OCI-LY1 (cell line): Measurements from ENCODE around the gene NECTIN4.

Source experiments
- H2AFZ ChIP-seq: fragments of 200-600 bp; sonication (generic), shearing (Covaris generic); 2 replicates; pipeline ENCODE4 v1.6.0; 2014; ENCODE audit warnings: antibody characterized with exemption, mild to moderate bottlenecking, low read length
- H3F3A ChIP-seq: fragments of 200-600 bp; sonication (generic), shearing (Covaris generic); 2 replicates; pipeline ENCODE4 v1.6.0; 2014; ENCODE audit warnings: mild to moderate bottlenecking, antibody characterized with exemption, low read length, moderate library complexity; ENCODE audit not compliant: insufficient read depth
- H3K27ac ChIP-seq: fragments of 200-600 bp; sonication (generic); 2 replicates; pipeline ENCODE4 v1.5.1; 2014; ENCODE audit warnings: low read length, mixed run types, mild to moderate bottlenecking, low read depth; ENCODE audit not compliant: poor library complexity, severe bottlenecking
- H3K27me3 ChIP-seq: fragments of 200-600 bp; sonication (generic); 2 replicates; pipeline ENCODE4 v1.6.0; 2014; ENCODE audit warnings: antibody characterized with exemption, mild to moderate bottlenecking, low read length, moderate library complexity; ENCODE audit not compliant: insufficient read depth
- H3K36me3 ChIP-seq: fragments of 200-600 bp; sonication (generic); 2 replicates; pipeline ENCODE4 v1.6.1; 2014; ENCODE audit warnings: mild to moderate bottlenecking, antibody characterized with exemption, low read length, moderate library complexity, mixed read lengths; ENCODE audit not compliant: insufficient read depth
- H3K4me1 ChIP-seq: fragments of 200-600 bp; sonication (generic); 2 replicates; pipeline ENCODE4 v1.5.1; 2014; ENCODE audit warnings: mild to moderate bottlenecking, low read length, moderate library complexity; ENCODE audit not compliant: insufficient read depth, severe bottlenecking
- H3K4me2 ChIP-seq: fragments of 200-600 bp; sonication (generic), shearing (Covaris generic); 2 replicates; pipeline ENCODE4 v1.6.1; 2014; ENCODE audit warnings: low read length
- H3K4me3 ChIP-seq: fragments of 200-600 bp; sonication (generic); 2 replicates; pipeline ENCODE4 v1.5.1; 2014; ENCODE audit warnings: low read length, low read depth, mild to moderate bottlenecking, mixed read lengths; ENCODE audit not compliant: poor library complexity, severe bottlenecking
- H3K79me2 ChIP-seq: fragments of 200-600 bp; shearing (Covaris generic); 2 replicates; pipeline ENCODE4 v1.6.1; 2016; ENCODE audit warnings: mixed run types, low read length, mixed read lengths; ENCODE audit not compliant: insufficient read depth
- H3K9ac ChIP-seq: fragments of 200-600 bp; sonication (generic), shearing (Covaris generic); 2 replicates; pipeline ENCODE4 v1.6.1; 2014; ENCODE audit warnings: mild to moderate bottlenecking, low read length, mixed read lengths
- H3K9me2 ChIP-seq: fragments of 200-600 bp; sonication (generic), shearing (Covaris generic); 2 replicates; pipeline ENCODE4 v1.6.1; 2014; ENCODE audit warnings: low read depth, mild to moderate bottlenecking, low read length, mixed read lengths
- H3K9me3 ChIP-seq: fragments of 200-600 bp; shearing (Covaris generic); 2 replicates; pipeline ENCODE4 v1.6.1; 2014; ENCODE audit warnings: low read length, mixed read lengths
- H4K20me1 ChIP-seq: fragments of 200-600 bp; sonication (generic), shearing (Covaris generic); 2 replicates; pipeline ENCODE4 v1.6.0; 2016; ENCODE audit warnings: mild to moderate bottlenecking, low read length; ENCODE audit not compliant: insufficient read depth
- CTCF ChIP-seq: fragments of 200-600 bp; sonication (generic), shearing (Covaris generic); IDR thresholded peaks from 2 replicates; pipeline ENCODE4 v1.5.1; 2017; ENCODE audit warnings: mild to moderate bottlenecking, antibody characterized with exemption, low read length, moderate library complexity, mixed read lengths
- EZH2 ChIP-seq: fragments of 200-600 bp; sonication (generic), shearing (Covaris generic); IDR thresholded peaks from 2 replicates; pipeline ENCODE4 v1.8.0; 2017; ENCODE audit warnings: borderline replicate concordance, mixed run types, mild to moderate bottlenecking, antibody characterized with exemption, low read length, moderate library complexity, mixed read lengths

Gene NECTIN4

GRCh38 chr1:161115132-161115711 is 25.9 kb upstream of the NECTIN4 start:
- Histone ChIP-seq H3K9me3 (no peaks in the 10 kb centered on the region), H3K4me2 (no peak overlapping the region), H3F3A (no peaks in the 10 kb centered on the region), H4K20me1 (no peaks in the 10 kb centered on the region), H3K4me1 (peaks cover 54% of the 10 kb centered on the region), H2AFZ (no peak overlapping the region), H3K9ac (no peak overlapping the region), H3K36me3 (peaks cover 34% of the 10 kb centered on the region), H3K9me2 (no peaks in the 10 kb centered on the region), H3K27ac (no peak overlapping the region), H3K79me2 (peaks cover 70% of the 10 kb centered on the region), H3K4me3 (no peak overlapping the region), H3K27me3 (no peaks in the 10 kb centered on the region)
- TF ChIP-seq CTCF (no peak), EZH2 (no peak)

GRCh38 chr1:161114556-161114955 is 25.2 kb upstream of the NECTIN4 start:
- H3K27ac ChIP-seq, result no peak overlapping the region

GRCh38 chr1:161113915-161114314 is 24.6 kb upstream of the NECTIN4 start:
- Histone ChIP-seq H3F3A (no peaks in the 10 kb centered on the region), H3K4me2 (peak overlapping the region; percentile 19; the same call in 1 of the 2 replicates)

More at GRCh38 chr1:161114556-161114955, 25.2 kb upstream of the NECTIN4 start:
- no peaks in the 10 kb centered on the region for H3F3A ChIP-seq
- peaks cover 34% of the 10 kb centered on the region; the same call in 1 of the 2 replicates for H3K36me3 ChIP-seq
- TF ChIP-seq EZH2 (no peak), CTCF (no peak)
- no peaks in the 10 kb centered on the region for H3K27me3 ChIP-seq
- no peak overlapping the region for H3K4me3 ChIP-seq
- H3K9me3 ChIP-seq, result no peaks in the 10 kb centered on the region
- peak overlapping the region; percentile 19; the same call in 1 of the 2 replicates for H3K4me2 ChIP-seq
- H3K9ac ChIP-seq, result no peak overlapping the region; the same call in 1 of the 2 replicates
- H3K9me2 ChIP-seq, result no peaks in the 10 kb centered on the region
- no peak overlapping the region for H2AFZ ChIP-seq
- H3K4me1 ChIP-seq, result peaks cover 49% of the 10 kb centered on the region
- H4K20me1 ChIP-seq, result no peaks in the 10 kb centered on the region
- peaks cover 74% of the 10 kb centered on the region for H3K79me2 ChIP-seq

More at GRCh38 chr1:161113915-161114314, 24.6 kb upstream of the NECTIN4 start:
- H3K79me2 ChIP-seq, result peaks cover 81% of the 10 kb centered on the region
- H3K9me2 ChIP-seq, result no peaks in the 10 kb centered on the region
- H3K27me3 ChIP-seq, result no peaks in the 10 kb centered on the region
- H3K9ac ChIP-seq, result no peak overlapping the region; the same call in 1 of the 2 replicates
- no peak overlapping the region for H2AFZ ChIP-seq
- H3K36me3 ChIP-seq, result peaks cover 40% of the 10 kb centered on the region
- H3K4me3 ChIP-seq, result no peak overlapping the region
- no peak for TF ChIP-seq CTCF
- no peak for TF ChIP-seq EZH2
- H3K4me1 ChIP-seq, result peaks cover 43% of the 10 kb centered on the region
- H3K27ac ChIP-seq, result no peak overlapping the region
- no peaks in the 10 kb centered on the region for H3K9me3 ChIP-seq
- H4K20me1 ChIP-seq, result no peaks in the 10 kb centered on the region
